GM18526 (cell line): ENCODE measurements around the gene SCT.

Experiments
- POLR2A ChIP-seq: IDR thresholded peaks from 3 replicates; pipeline ENCODE4 v1.6.1; 2011; ENCODE audit not compliant: insufficient read length; ENCODE audit errors: extremely low read depth

Gene SCT

GRCh38 chr11:609341-609811, 17.6 kb downstream of the SCT start:
- TF ChIP-seq POLR2A = no peak

- no peak for TF ChIP-seq POLR2A
Measured at GRCh38 chr11:608791-609251, 18.2 kb downstream of the SCT start.

DNA sequence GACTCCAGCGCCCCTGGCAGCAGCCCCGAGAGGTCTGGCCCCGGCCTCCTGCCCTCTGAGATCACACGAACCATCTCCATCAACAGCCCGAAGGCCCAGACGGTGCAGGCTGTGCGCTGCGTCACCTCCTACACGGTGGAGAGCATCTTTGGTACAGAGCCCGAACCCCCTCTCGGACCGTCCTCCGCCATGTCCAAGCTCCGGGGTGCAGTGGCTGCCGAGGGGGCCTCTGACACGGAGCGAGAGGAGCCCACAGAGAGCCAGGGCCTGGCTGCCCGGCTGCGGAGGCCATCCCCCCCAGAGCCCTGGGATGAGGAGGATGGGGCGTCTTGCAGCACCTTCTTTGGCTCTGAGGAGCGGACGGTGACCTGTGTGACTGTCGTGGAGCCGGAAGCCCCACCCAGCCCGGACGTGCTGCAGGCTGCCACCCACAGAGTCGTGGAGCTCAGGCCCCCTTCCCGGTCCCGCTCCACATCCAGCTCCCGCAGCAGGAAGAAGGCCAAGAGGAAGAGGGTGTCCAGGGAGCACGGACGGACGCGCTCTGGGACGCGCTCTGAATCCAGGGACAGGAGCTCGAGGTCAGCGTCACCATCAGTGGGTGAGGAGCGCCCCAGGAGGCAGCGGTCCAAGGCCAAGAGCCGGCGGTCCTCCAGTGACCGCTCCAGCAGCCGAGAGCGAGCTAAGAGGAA, 18.9 kb downstream of the SCT start:
- TF ChIP-seq POLR2A = no peak

GRCh38 chr11:607020-607780, 19.8 kb downstream of the SCT start:
- no peak for TF ChIP-seq POLR2A

DNA sequence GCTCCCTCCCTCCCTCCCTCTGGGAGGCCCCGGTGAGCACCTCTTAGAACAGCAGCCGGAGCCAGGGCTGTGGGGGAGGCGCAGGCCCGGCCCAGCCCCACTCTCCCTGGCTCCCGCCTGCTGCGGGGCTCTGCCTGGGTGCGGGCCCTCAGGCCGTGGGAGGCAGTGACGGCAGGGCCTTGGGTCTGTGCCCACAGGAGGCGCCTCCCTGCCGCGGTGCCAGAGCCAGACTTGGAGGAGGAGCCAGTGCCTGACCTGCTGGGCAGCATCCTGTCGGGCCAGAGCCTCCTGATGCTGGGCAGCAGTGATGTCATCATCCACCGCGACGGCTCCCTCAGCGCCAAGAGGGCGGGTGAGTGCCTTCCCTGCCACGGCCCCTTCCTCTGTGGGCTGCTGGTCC, 20.7 kb downstream of the SCT start:
- no peak for TF ChIP-seq POLR2A

DNA sequence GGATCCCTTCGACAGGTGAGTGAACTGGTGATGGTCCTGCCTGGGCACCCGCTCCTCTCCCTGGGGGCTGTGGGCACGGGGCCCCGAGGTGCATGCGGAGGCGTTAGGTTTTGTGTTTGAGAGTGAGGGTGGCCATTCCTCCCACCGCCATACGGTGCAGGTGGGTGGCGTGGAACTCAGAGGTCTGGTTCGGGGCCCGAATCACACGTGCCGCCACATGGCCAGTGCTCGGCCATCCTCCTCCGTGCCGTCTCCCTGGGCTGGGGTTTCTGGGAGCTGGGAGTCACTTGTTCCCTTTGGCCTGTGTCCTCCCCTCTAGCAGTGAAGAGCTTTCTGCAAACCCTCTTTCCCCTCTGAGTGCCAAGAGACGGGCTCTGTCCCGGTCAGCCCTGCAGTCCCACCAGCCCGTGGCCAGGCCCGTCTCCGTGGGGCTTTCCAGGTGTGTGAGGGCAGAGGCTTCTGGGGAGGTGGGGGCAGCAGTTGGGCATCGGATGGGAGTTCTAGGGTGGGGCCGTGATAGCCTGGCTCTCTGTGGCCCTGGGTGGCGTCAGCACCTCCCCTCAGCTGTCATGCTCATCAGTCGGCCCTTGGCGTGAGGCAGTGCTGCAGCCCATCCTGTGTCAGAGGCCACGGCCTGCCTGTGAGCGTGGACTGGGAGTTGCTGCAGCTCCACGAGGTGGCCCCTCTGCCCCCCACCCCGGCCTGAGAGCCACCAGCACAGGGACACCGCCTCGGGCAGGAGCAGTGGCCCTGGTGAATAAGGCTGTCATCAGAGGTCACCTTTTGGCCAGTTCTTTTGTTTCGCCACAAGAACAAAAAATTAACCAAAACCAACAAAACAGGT, 21.5 kb downstream of the SCT start:
- TF ChIP-seq POLR2A = no peak

DNA sequence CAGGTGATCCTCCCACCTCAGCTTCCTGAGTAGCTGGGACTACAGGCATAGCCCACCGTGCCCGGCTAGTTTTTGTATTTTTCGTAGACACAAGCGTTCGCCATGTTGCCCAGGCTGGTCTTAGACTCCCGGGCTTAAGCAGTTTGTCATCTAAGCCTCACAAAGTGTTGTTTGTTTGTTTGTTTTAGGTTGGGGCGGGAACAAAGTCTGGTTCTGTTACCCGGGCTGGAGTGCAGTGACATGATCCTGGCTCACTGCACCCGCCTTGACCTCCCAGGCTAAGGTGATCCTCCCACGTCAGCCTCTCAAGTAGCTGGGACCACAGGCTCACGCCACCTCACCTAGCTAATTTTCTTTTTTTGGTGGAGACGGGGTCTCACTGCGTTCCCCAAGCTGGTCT, 23.8 kb downstream of the SCT start:
- no peak for TF ChIP-seq POLR2A

- TF ChIP-seq POLR2A = no peak
Measured at GRCh38 chr11:601573-602245, 25.3 kb downstream of the SCT start.

- no peak for TF ChIP-seq POLR2A
Measured at GRCh38 chr11:598005-598680, 28.8 kb downstream of the SCT start.

DNA sequence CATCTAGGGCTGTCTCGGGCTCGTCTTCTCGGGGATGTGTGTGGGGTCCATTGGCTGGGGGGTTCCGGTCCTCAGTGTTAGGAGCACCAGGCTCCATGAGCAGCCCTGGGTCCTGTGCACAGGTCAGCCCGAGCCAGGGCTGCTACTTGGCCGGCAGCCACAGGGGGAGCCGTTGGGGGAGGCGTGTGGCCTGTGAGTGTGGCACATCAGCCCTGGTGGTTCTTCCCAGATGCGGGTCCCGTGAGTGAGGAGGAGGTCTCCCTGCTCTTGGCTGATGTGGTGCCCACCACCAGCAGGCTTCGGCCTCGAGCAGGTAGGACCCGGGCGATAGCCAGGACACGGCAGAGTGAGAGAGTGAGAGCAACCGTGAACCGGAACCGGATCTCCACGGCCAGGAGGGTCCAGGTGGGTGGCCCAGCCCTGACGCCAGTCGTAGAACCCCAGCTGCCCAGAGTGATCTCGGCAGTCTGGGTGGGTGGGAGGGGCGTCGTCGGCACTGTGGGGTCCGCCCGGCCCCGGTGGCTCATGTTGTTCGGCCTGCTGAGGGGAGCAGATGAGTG, 29.7 kb downstream of the SCT start:
- TF ChIP-seq POLR2A = no peak

DNA sequence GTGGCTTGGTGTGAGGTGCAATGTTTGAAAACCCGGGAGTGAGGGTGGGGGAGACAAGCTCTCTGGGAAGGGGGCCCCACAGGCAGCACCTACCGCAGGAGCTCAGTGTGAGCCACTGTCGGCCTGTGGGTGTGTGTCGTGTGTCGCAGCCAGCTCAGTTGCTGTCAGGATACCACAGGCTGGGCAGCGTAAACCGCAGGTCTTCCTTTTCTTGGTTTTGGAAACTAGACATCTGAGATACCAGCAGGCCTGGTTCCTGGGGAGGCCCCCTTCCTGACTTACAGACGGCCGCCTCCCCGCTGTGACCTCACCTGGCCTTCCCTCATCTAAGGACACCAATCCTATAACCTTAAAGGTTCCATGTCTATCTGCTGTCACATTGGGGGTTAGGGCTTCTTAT, 30.6 kb downstream of the SCT start:
- TF ChIP-seq POLR2A = no peak

DNA sequence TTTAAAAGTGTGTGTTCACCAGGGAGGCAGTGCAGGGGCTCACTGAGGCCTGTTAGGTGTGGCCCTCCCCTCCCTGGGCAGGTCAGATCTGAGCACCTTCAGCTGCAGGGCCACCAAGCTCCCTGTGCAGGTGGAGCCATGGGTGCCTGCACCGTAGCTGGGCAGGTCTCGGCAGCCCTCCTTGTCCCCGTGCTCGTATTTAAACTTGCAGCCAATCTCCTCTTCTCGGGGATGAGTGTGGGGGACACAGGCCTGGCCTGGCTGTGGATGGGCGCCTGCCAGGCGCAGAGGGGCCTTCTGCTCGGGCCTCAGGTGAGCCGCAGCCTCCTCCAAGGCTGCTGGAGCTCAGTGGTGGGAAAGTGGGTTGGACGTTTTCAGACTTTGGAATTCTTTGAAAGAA, 31.6 kb downstream of the SCT start:
- no peak for TF ChIP-seq POLR2A

DNA sequence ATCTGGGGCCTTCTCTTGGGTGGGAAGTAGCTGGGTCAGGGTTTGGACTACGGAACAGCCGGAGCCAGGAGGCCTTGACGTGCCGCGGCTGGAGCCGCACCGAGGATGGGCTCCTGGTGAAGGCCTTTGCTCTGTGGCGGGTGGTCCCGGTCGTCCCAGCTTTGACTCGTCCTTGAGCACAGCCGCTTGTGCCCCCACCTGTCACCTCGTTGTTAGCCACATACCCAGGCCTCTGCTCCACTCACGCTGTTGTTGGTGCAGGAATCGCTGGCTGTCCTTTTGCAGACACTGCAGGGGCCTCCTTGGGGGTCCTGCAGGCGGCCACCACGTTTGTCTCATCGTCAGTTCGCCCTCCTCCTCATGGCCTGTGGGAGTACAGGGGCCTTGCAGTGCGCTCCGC, 33.6 kb downstream of the SCT start:
- TF ChIP-seq POLR2A = no peak

- TF ChIP-seq POLR2A = no peak
Measured at GRCh38 chr11:592918-593317, 34.1 kb downstream of the SCT start.
